ENCODE measurements around the gene MME. TPM values are rescaled to one million over a fixed set of nuclear protein-coding genes. Genes with fewer than 3 reads are reported as not detected.

MME gene
- total RNA-seq, 4 donors from 2014 or later: 1.5 to 81.7 (median 20.5) TPM

- peaks cover 0 to 8% (median 0%) of the 10 kb centered on the region in 3 donors for H3K9me3 ChIP-seq
- ATAC-seq: no peak
Observed at GRCh38 chr3:155052470-155052869, 27.6 kb upstream of the MME start.

GRCh38 chr3:155053756-155054155, 26.4 kb upstream of the MME start:
- no peak overlapping the region for H3K4me3 ChIP-seq
- no peak overlapping the region for H3K27ac ChIP-seq
- 50 to 74% methylated on average over 1 of the region's 1 CpG for WGBS, 2 donors (ENCODE audit: low coverage in 1 of 2)
- no peak for ATAC-seq
- TF ChIP-seq EP300 (IDR thresholded peaks at IDR 0.05) (no peak), POLR2A (IDR thresholded peaks at IDR 0.05) (no peak), POLR2AphosphoS5 (IDR thresholded peaks at IDR 0.05) (no peak)
- TF ChIP-seq, protein P1, sequence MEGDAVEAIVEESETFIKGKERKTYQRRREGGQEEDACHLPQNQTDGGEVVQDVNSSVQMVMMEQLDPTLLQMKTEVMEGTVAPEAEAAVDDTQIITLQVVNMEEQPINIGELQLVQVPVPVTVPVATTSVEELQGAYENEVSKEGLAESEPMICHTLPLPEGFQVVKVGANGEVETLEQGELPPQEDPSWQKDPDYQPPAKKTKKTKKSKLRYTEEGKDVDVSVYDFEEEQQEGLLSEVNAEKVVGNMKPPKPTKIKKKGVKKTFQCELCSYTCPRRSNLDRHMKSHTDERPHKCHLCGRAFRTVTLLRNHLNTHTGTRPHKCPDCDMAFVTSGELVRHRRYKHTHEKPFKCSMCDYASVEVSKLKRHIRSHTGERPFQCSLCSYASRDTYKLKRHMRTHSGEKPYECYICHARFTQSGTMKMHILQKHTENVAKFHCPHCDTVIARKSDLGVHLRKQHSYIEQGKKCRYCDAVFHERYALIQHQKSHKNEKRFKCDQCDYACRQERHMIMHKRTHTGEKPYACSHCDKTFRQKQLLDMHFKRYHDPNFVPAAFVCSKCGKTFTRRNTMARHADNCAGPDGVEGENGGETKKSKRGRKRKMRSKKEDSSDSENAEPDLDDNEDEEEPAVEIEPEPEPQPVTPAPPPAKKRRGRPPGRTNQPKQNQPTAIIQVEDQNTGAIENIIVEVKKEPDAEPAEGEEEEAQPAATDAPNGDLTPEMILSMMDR (IDR thresholded peaks at IDR 0.05): no peak
- no peaks in the 10 kb centered on the region for H3K36me3 ChIP-seq
- H3K9me3 ChIP-seq: peaks cover 0 to 8% (median 0%) of the 10 kb centered on the region in 3 donors
- no peaks in the 10 kb centered on the region for H3K27me3 ChIP-seq
- no peaks in the 10 kb centered on the region for H3K4me1 ChIP-seq

More at GRCh38 chr3:155052470-155052869, 27.6 kb upstream of the MME start:
- no peaks in the 10 kb centered on the region for H3K36me3 ChIP-seq
- no peak overlapping the region for H3K4me3 ChIP-seq
- WGBS, 2 donors (ENCODE audit: low coverage in 1 of 2): 83 to 86% methylated on average over 1 of the region's 2 CpGs
- no peak for TF ChIP-seq POLR2A (IDR thresholded peaks at IDR 0.05)
- no peak for TF ChIP-seq EP300 (IDR thresholded peaks at IDR 0.05)
- no peak for TF ChIP-seq POLR2AphosphoS5 (IDR thresholded peaks at IDR 0.05)
- TF ChIP-seq, protein P1 (IDR thresholded peaks at IDR 0.05): no peak
- H3K4me1 ChIP-seq: no peaks in the 10 kb centered on the region
- no peaks in the 10 kb centered on the region for H3K27me3 ChIP-seq
- H3K27ac ChIP-seq: no peak overlapping the region

DNA sequence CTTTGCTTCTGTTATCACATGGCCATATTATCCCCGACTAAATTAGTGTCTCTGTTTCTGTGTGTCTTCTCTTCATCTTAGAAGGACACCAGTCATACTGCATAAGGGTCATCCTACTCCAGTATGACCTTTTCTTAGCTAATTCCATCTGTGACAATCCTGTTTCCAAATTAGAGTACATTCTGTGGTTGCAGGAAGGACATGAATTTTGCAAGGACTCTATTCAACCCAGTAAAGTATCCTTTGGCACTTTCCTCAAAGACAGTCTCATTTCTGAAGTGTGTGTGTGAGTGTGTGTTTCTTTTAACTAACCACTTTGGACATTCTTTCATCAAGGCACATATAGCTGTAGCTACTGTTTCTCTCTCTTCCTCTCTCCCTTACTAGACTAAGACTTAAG, 15.2 kb upstream of the MME start:
- no peaks in the 10 kb centered on the region for H3K9me3 ChIP-seq
- H3K36me3 ChIP-seq: no peaks in the 10 kb centered on the region
- H3K4me3 ChIP-seq: no peak overlapping the region
- no peaks in the 10 kb centered on the region for H3K27me3 ChIP-seq
- H3K27ac ChIP-seq: no peak overlapping the region
- 67 to 70% methylated on average over 1 of the region's 1 CpG for WGBS, 2 donors (ENCODE audit: low coverage in 1 of 2)
- no peaks in the 10 kb centered on the region for H3K4me1 ChIP-seq
- TF ChIP-seq EP300 (IDR thresholded peaks at IDR 0.05) (no peak), POLR2AphosphoS5 (IDR thresholded peaks at IDR 0.05) (no peak), POLR2A (IDR thresholded peaks at IDR 0.05) (no peak)
- TF ChIP-seq, protein P1 (IDR thresholded peaks at IDR 0.05): no peak
- ATAC-seq: no peak

- Histone ChIP-seq H3K4me3 (no peak overlapping the region), H3K27me3 (no peaks in the 10 kb centered on the region), H3K36me3 (no peaks in the 10 kb centered on the region), H3K4me1 (no peaks in the 10 kb centered on the region), H3K9me3 (no peaks in the 10 kb centered on the region), H3K27ac (no peak overlapping the region)
- ATAC-seq: no peak
- TF ChIP-seq POLR2A (IDR thresholded peaks at IDR 0.05) (no peak), POLR2AphosphoS5 (IDR thresholded peaks at IDR 0.05) (no peak), EP300 (IDR thresholded peaks at IDR 0.05) (no peak)
- TF ChIP-seq, protein P1 (IDR thresholded peaks at IDR 0.05): no peak
Observed at GRCh38 chr3:155065537-155065936, 14.6 kb upstream of the MME start.

DNA sequence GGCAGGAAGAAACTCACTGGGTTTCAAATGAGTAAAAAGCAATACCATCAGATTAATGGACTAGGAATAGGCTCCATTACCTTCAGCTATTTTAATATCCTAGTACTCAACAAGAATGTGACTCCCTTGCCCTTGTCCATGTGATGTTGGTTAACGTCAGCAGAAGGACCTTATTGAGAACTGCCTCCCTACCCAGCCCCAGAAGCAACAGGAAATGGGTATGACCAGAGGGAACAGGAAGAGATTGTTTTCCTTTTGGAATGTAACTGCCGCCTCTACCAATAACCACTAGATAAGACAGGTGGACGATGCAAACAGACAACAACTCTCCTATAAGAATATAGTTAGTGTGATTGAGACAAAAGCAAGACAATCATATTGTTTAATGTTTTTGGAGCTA, 10.4 kb upstream of the MME start:
- Histone ChIP-seq H3K4me3 (no peak overlapping the region), H3K4me1 (no peaks in the 10 kb centered on the region), H3K9me3 (no peaks in the 10 kb centered on the region), H3K27ac (no peak overlapping the region), H3K36me3 (no peaks in the 10 kb centered on the region), H3K27me3 (no peaks in the 10 kb centered on the region)
- 60 to 63% methylated on average over 2 to 3 of the region's 3 CpGs for WGBS, 2 donors (ENCODE audit: low coverage in 1 of 2)
- ATAC-seq: no peak
- TF ChIP-seq EP300 (IDR thresholded peaks at IDR 0.05) (no peak), POLR2AphosphoS5 (IDR thresholded peaks at IDR 0.05) (no peak), POLR2A (IDR thresholded peaks at IDR 0.05) (no peak)
- TF ChIP-seq, protein P1 (IDR thresholded peaks at IDR 0.05): no peak
